NCI-H1417 treated with DMSO at 0.1 percent for 48 hours (cell line): ENCODE data around the gene CKMT2.

Experiments
- DNase-seq: peaks from one replicate; lab custom pipeline; 2025; lab: John Stamatoyannopoulos, UW

Gene CKMT2

DNA sequence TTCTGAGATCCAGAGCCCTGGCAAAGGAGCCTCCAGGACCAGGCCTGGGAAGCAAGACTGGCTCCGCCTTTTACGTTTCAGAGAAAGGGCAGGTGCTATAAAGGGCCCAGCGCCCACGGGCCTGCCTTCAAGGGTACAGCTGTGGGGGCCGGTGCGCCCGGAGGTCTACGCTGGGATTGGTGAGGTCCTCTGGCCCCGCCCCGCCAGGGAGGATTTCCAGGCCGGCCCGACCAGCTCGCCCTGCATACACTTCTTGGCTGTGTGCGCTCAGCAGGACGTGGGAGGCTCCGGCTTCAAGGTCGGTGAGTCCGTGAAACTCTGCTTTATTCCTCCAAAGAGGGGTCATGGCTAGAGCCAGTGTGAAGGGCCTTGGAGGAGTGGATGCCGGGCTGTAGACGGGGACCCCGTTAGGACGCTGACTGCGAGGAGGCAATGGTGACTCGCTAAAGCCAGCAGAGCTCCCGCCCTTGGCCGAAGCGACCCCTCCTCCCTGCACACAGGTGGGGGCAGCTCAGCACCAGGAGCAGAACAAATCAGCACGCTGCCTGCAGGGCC lies at the start of gene CKMT2:
Gene CKMT2, plus strand, starts transcription at position 243 of the 555 bp plus-strand sequence. CDS start 17,811 bp downstream, outside the sequence.
- no peak for DNase-seq

DNA sequence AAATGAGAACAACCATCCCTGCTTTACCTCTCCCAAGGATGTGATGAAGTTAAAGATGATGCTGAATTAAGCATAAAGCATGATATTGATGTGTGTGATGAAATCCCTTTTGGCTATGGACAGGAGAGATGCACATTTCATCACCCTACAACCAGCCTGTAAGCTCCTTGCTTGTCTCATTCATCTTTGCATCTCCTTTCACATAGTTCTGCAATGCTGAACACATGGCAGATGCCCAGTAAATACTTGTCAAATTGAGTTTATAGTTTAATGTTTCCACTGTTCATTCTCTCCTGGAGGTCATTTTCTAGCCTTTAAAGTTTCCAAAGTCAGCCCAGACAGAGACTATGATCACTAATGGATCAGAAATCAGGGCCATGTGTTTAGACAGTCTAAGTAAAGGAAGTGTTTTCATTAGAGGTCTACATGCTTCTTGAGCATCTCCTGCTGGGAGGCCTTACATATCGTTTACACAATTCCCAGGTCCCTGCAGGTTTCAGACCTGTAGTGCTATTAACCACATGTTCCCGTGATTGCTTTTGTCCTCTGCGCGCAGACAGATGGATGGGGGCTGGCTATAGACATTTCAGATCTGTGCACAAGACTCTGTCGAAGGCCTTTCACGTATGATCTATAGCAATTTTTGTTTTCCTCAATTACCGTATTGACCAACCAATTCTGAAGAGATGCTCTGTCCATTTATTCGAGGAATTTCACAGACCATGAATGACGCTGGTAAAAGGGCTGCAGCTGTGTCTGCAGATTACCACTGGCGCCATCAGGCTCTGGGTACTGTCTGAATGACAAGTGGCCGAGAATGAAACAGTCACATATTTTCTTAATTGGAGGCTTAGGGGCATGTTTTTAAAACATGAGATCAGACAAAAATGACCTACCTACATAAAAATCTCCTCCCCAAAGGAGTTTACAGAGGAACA lies 49.0 kb upstream of the CKMT2 start:
- peak; percentile 35 for DNase-seq

DNA sequence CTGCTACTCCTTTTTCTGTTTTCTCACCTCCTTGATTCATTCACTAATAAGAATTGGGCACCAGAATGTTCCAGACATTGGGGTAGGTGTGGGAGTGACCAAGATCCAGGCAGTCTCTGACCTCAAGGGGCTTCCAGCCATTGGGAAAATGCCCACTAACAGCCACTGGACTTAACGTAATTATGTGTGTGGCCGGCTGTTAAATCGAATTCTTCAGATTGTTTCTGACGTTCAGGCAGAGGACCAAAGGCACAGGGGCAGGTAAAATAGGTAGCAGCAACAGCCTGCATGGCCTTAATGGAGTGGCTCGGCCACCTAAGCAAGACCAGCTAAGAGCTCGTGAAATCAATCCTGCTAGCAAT lies 48.4 kb upstream of the CKMT2 start:
- no peak for DNase-seq

DNA sequence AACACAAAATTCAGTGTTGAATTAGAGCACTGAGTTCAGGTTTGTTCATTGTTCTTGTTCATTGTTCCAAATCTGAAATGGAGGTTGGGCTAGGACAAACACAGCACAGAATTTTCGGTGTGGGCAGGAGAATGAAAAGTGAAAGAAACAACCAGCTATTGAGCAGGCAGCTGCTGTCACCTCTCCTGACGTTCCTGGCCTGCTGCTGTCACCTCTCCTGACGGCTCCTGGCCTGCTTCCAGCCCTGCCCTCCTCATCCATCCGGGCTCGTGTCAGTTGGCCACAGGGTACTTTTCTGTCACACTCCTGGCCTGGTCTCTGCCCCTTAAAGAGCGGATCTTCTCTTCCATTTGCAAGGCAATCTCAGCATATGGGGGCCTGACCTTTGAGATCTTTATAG lies 45.2 kb upstream of the CKMT2 start:
- no peak for DNase-seq

DNA sequence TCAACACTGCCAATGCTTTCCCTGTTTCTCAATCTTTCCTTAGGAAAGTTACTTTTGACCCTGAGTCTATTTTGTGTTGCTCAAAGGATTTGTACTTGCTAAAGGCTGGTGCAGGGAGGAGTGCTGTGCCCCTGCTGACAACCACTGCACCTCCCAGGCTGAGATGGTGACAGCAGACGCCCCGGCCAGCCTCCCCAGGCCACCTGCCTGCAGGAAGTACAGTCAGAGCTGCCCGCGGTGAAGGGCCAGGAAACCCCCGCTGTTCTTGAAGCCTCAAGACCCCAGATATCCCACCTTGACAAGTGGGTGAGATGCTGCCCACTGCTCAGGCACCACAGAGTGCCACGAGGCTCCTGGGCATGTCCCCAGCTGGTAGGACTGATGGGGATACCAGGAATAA lies 44.2 kb upstream of the CKMT2 start:
- no peak for DNase-seq

- no peak for DNase-seq
Observed at GRCh38 chr5:81189875-81190498, 43.1 kb upstream of the CKMT2 start.

DNA sequence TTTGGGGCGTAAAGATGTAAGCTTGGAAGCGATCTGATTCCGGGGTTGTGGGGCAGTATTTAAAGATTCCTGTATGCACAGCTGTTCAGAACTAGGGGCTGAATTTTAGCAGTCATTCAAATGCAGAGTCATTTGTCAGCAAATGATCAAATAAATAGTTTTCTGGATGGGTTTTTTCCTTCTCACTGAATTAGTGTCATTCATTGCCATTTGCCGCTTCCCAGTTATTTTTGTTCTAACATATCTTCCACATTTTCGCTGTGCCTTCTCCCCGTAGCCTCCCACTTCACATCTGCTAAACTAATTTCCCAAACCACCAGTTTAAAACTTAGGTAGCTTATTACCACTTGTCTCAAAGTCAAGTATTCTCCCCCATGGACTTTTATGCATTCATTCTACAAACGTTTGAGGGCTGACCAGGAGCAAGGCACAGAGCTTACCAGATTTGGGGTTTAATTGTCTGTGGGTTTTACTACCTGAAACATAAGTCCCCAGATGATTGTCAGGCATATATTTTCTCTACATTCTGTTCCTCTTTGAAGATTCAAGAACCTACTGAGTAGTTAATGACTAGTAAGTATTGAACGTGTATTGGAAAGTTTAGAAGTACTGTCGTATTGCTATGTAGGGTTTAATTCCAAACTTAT lies 41.3 kb upstream of the CKMT2 start:
- no peak for DNase-seq

DNA sequence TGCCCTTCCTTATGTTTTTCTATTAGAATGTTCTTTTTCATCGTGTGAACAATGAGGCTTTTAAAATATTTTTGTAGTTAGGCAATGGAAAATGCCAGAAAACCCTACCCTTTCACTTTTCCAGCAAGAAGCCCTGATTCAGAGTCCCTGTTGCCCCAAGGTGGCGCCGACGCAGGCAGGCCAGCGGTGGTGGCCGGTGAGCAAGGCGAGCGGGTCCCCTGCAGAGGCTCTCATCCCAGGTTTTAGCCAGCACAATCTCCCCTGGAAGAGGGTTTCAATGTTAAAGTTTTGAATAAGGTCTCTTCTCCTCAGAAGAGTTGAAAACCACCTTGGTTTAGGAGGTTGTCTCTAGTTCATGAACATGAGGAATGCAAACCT lies 40.8 kb upstream of the CKMT2 start:
- DNase-seq: no peak

DNA sequence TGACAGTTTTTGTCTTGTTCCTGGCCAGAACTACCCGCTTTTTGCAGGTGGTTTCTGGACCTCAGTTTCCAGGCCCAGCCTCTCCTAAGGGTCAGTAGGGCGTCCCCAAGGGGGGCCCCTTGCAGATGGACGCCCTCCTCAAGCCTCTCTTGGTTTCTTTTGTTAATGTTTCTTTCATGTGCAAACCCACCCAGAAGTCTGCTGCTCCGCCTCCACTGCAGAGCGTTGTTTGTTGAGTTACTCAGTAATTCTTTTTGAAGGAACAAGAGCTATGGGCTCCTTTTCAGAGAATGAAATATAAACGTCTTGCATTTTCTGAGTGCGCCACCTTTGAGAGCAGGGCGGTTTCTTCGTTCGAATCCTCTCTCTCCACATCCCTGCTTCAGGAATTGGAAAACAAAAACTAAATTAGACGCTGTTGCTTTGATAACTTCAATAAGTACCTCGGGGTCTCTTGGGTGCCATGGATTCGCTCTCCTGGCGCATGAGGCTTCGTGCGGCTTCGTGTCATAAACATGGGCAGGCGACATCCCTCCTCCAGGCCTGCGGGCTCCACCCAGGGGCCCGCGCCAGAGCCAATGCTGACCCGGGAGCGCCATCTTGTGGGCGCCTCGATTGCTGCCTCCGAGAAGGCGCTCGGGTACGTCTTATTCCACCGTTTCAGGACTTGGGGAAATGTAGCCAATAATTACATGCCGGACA lies 38.3 kb upstream of the CKMT2 start:
- DNase-seq: no peak

GRCh38 chr5:81195335-81195929 lies 37.7 kb upstream of the CKMT2 start:
- no peak for DNase-seq

DNA sequence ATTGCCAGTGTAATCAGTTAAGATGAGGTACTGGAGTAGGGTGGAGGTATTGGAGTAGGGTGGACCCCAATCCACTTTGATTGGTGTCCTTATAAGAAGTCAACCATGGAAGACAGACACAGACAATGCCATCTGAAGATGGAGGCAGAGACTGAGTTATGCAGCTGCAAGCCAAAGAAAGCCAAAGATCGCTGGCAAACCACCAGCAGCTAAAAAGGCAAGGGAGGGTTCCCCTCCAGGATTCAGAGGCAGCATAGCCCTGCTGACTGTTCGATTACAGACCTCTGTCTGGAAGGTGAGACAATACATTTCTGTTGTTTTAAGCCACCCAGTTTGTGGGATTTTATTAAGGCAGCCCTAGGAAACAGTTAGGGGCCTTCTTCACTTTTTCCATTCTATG lies 30.5 kb upstream of the CKMT2 start:
- no peak for DNase-seq

DNA sequence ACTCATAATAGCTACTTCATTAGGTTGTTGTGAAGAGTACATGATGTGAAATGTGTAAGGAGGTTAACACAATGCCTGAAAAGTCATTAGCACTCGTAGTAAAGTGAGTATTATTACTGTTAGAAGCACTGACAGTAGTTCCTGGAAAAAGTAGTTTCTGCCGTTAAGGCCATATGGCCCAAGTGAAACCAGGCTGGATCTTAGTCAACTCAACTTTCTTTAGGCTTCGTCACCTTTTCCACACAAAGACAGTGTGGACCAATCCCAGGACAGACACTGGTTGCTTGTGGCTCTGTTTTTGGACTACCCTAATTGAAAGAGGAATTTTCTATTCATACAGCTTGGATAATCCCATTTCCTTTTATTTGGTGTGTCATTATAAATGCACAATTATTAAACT lies 29.4 kb upstream of the CKMT2 start:
- no peak for DNase-seq

DNA sequence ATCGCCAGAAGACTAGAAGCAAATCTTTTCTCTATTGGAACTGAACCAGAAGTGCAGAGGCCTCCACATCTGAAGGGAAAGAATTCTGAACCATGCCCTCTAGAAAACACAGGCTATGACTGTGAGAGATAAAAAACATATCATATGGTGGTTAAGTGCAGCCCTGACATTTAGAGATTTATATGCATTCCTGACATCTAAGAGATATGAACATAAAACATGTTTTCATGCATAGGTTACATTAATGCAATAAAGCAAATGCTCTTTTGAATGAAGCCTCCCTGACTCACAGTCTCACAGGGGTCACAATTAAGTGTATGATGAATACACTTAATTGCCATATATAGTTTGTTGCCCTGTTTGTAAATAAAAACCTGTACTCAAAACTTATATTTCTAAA lies 28.9 kb upstream of the CKMT2 start:
- no peak for DNase-seq

DNA sequence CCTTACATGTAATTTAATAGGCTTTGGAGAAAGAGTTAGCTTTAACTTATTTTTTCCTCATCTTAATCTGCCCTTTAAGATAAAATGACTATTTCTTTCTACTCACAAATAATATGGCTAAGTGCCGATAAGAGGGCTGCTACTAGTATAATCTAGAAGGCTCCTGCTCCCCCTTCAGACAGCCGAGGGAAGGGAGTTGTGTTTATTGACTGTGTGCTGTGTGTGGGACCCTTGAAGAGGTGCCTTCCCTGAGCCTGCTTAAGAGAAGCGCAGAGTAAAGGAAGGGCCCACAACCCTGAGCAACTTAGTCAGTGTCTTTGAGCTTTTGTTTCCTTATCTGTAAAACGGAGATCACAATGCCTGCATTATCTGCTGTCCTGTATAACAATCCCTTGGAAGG lies 28.1 kb upstream of the CKMT2 start:
- no peak for DNase-seq

- no peak for DNase-seq
Observed at GRCh38 chr5:81207009-81207408, 26.1 kb upstream of the CKMT2 start.

GRCh38 chr5:81208904-81209303 lies 24.2 kb upstream of the CKMT2 start:
- no peak for DNase-seq

DNA sequence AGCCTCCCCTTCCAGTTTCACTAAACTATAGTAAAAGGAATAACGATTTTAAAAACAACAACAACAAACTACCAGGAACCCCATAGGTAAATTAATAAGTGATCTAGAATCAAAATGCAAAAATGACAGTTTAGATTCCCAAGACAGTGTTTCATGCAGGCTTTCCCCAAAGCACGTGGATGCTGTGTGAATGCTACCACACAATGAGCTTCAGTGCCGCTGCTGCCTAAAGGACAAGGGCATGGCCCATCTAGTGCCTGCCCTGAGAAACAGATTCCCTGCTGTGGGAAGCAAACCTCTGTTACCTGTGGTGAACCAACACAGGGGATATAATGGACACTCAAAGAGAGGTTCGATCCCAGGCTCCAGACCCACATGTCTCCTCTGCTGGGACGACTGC lies 23.7 kb upstream of the CKMT2 start:
- no peak for DNase-seq

DNA sequence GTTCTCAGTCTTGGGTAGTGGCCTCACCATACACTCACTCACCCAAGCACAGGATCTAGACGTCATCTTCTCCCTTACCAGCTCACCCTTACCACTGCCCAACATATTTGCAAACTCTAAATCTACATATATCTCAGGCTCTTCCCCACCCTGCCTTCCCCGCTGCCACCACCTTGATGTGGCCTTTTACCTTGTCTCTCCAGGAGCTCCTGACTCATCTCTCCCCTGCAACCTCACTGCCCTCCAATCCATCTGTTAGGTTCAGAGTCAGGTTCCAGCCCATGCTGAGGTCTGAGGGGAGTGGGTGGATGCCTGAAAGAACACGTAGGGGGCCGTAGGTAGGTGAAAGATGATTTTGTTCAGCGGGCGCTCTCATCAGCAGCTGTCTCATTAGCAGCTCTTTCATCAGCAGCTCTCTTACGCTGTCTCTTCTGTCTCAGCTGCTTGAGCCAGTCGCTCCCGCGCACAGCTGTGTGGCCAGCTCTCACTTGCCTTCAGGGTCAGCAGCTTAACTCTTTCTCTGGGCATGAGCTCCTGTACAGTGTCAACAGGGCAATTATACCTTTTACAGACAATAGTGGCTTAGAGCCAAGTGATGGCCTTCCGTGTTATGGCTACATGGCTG lies 23.1 kb upstream of the CKMT2 start:
- DNase-seq: no peak

DNA sequence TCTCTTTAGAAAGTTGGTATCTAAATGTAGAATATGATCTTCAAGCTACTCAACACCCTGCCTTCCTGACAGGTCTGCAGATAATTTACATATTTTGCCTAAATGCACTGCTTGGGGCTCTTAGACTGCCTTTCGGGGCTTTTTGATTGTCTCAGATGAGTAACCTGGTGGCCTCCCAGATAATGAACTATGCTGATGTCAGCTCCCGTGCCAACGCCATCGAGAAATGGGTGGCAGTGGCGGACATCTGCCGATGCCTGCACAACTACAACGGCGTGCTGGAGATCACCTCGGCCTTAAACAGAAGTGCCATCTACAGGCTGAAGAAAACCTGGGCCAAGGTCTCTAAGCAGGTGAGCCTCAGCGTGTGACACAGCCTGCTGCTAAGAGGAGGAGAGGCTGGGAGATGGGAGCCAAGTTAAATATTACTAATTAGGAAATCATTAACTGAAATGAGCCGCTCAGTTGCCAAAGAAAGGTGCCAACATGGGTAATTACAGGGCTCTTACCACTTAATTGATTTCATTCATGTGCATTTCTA lies 20.8 kb upstream of the CKMT2 start:
- DNase-seq: peak; percentile 54

DNA sequence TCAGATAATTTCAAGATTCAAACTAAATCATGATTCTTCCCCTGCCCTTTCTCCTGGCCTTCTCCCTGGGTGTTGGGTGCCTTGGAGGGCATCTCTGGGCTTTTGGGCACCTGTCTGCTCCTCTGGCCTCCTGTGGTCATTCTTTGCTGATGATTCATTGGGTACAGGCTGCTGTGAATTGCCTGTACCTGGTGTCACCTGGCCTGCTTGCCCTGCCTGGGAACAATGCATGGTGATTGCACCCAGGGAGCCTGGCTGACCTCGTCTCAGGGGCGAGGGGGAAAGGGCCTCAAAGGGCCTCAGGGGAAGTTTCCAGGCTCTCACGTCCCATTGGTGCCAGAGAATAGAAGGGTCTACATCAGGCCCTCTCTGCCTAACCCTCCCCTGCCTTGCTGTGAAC lies 20.1 kb upstream of the CKMT2 start:
- DNase-seq: no peak

GRCh38 chr5:81214848-81215247 lies 18.3 kb upstream of the CKMT2 start:
- DNase-seq: no peak
